HEK293 (cell line): ENCODE data around the gene ABR.

Experiments used
- CTCF ChIA-PET: fragments of 350-600 bp; formaldehyde crosslinking; extraction: SDS; loops from one replicate; lab custom pipeline; 2021; ENCODE audit warnings: antibody characterized with exemption; lab: Yijun Ruan, JAX
- POLR2A ChIA-PET: fragments of 300-600 bp; formaldehyde crosslinking; extraction: SDS; loops from one replicate; lab custom pipeline; 2020; ENCODE audit warnings: antibody characterized with exemption, inconsistent platforms; lab: Yijun Ruan, JAX
- H3K27ac ChIP-seq: fragments of 200-500 bp; sonication (Bioruptor generic); 2 replicates; pipeline ENCODE4 v1.5.1; 2014; ENCODE audit warnings: low read depth, low read length, control low read depth, inconsistent platforms; ENCODE audit errors: extremely low read depth
- H3K36me3 ChIP-seq, 2 experiments: fragments of 200-500 bp in 1 of 2; sonication (Bioruptor generic) in 1 of 2; 1 replicate in 1 of 2; 2 replicates in 1 of 2; pipeline ENCODE4 v1.5.1; 2014 to 2017; ENCODE audit warnings: inconsistent platforms in 2 of 2, low read length in 2 of 2; ENCODE audit not compliant: control insufficient read depth in 2 of 2, insufficient read depth in 1 of 2
- H3K4me1 ChIP-seq: fragments of 200-500 bp; sonication (Bioruptor generic); 2 replicates; pipeline ENCODE4 v1.5.1; 2014; ENCODE audit warnings: mild to moderate bottlenecking, low read length, inconsistent platforms; ENCODE audit not compliant: control insufficient read depth, insufficient read depth
- H3K4me3 ChIP-seq: 2 replicates; pipeline ENCODE4 v1.5.1; 2011; ENCODE audit warnings: low read depth, mild to moderate bottlenecking, control low read depth, low read length, moderate library complexity
- H3K9me3 ChIP-seq: fragments of 200-500 bp; sonication (Bioruptor generic); 2 replicates; pipeline ENCODE4 v1.5.1; 2014; ENCODE audit warnings: low read depth, low read length, inconsistent platforms; ENCODE audit not compliant: control insufficient read depth, insufficient read depth
- KLF1 ChIP-seq: fragments of 450-650 bp; formaldehyde crosslinking; IDR thresholded peaks from 2 replicates; pipeline ENCODE4 v1.5.1; 2016; ENCODE audit warnings: missing biosample characterization, missing genetic modification characterization
- PRDM6 ChIP-seq: fragments of 450-650 bp; formaldehyde crosslinking; IDR thresholded peaks from 2 replicates; pipeline ENCODE4 v1.5.1; 2017; ENCODE audit warnings: missing biosample characterization, missing genetic modification characterization
- TRIM28 ChIP-seq: IDR thresholded peaks from 2 replicates; pipeline ENCODE4 v1.6.1; 2011; ENCODE audit warnings: low read length, control low read depth, borderline replicate concordance
- ZBTB17 ChIP-seq: fragments of 450-650 bp; formaldehyde crosslinking; IDR thresholded peaks from 2 replicates; pipeline ENCODE4 v1.5.1; 2016; ENCODE audit warnings: missing biosample characterization, missing genetic modification characterization
- ZBTB7A ChIP-seq: fragments of 450-650 bp; formaldehyde crosslinking; IDR thresholded peaks from 2 replicates; pipeline ENCODE4 v1.5.1; 2016; ENCODE audit warnings: low read depth, missing biosample characterization, missing genetic modification characterization
- ZFP3 ChIP-seq: fragments of 450-650 bp; formaldehyde crosslinking; IDR thresholded peaks from 2 replicates; pipeline ENCODE4 v1.5.1; 2016; ENCODE audit warnings: low read depth, missing biosample characterization, missing genetic modification characterization
- ZNF138 ChIP-seq: fragments of 450-650 bp; formaldehyde crosslinking; IDR thresholded peaks from 2 replicates; pipeline ENCODE4 v1.5.1; 2016; ENCODE audit warnings: missing biosample characterization, missing genetic modification characterization, borderline replicate concordance
- ZNF274 ChIP-seq, 2 experiments: fragments of 200-500 bp in 1 of 2; fragments of 450-650 bp in 1 of 2; sonication (Bioruptor generic) in 1 of 2; formaldehyde crosslinking in 1 of 2; IDR thresholded peaks; 2 replicates each; pipeline versions ENCODE4 v1.5.1 to v1.6.1; 2014 to 2016; ENCODE audit warnings: borderline replicate concordance in 1 of 2, inconsistent platforms in 1 of 2, low read length in 1 of 2, missing biosample characterization in 1 of 2, missing genetic modification characterization in 1 of 2
- ZNF302 ChIP-seq: fragments of 450-650 bp; formaldehyde crosslinking; IDR thresholded peaks from 2 replicates; pipeline ENCODE4 v1.5.1; 2016; ENCODE audit warnings: missing biosample characterization, missing genetic modification characterization, low read depth
- ZNF366 ChIP-seq: fragments of 450-650 bp; formaldehyde crosslinking; conservative IDR thresholded peaks from 2 replicates; pipeline ENCODE4 v1.5.1; 2016; ENCODE audit warnings: missing biosample characterization, missing genetic modification characterization
- ZNF394 ChIP-seq: fragments of 450-650 bp; formaldehyde crosslinking; IDR thresholded peaks from 2 replicates; pipeline ENCODE4 v1.5.1; 2016; ENCODE audit warnings: missing biosample characterization, missing genetic modification characterization, mild to moderate bottlenecking, moderate library complexity, borderline replicate concordance
- ZNF514 ChIP-seq: fragments of 450-650 bp; formaldehyde crosslinking; IDR thresholded peaks from 2 replicates; pipeline ENCODE4 v1.5.1; 2016; ENCODE audit warnings: missing biosample characterization, missing genetic modification characterization
- ZNF548 ChIP-seq: fragments of 450-650 bp; formaldehyde crosslinking; IDR thresholded peaks from 2 replicates; pipeline ENCODE4 v1.5.1; 2016; ENCODE audit warnings: missing biosample characterization, missing genetic modification characterization
- ZNF555 ChIP-seq: fragments of 450-650 bp; formaldehyde crosslinking; conservative IDR thresholded peaks from 2 replicates; pipeline ENCODE4 v1.5.1; 2017; ENCODE audit warnings: missing biosample characterization, mild to moderate bottlenecking, missing genetic modification characterization, inconsistent platforms
- ZNF580 ChIP-seq: fragments of 450-650 bp; formaldehyde crosslinking; IDR thresholded peaks from 2 replicates; pipeline ENCODE4 v1.5.1; 2016; ENCODE audit warnings: missing biosample characterization, missing genetic modification characterization
- ZNF654 ChIP-seq: fragments of 450-650 bp; formaldehyde crosslinking; IDR thresholded peaks from 2 replicates; pipeline ENCODE4 v1.5.1; 2016; ENCODE audit warnings: low read depth, missing biosample characterization, missing genetic modification characterization
- ZNF658 ChIP-seq: fragments of 450-650 bp; formaldehyde crosslinking; IDR thresholded peaks from 2 replicates; pipeline ENCODE4; 2016; ENCODE audit warnings: missing biosample characterization, missing genetic modification characterization
- ZNF830 ChIP-seq: fragments of 450-650 bp; IDR thresholded peaks from 2 replicates; pipeline ENCODE4 v1.5.0; 2018; ENCODE audit warnings: missing biosample characterization, missing genetic modification characterization, low read depth, mild to moderate bottlenecking, moderate library complexity
- TF ChIP-seq, protein P1 (sequence below): fragments of 450-650 bp; formaldehyde crosslinking; IDR thresholded peaks from 2 replicates; pipeline ENCODE4 v1.5.1; 2016; ENCODE audit warnings: missing biosample characterization, missing genetic modification characterization, borderline replicate concordance

The ABR gene

GRCh38 chr17:983921-984320 is 195.9 kb downstream of the ABR start:
- Histone ChIP-seq H3K4me3 (no peak overlapping the region), H3K9me3 (no peaks in the 10 kb centered on the region), H3K36me3 (no peaks in the 10 kb centered on the region), H3K27ac (no peak overlapping the region), H3K4me1 (no peaks in the 10 kb centered on the region; the same call in 1 of the 2 replicates)
- ChIA-PET CTCF (interaction anchor here (0.6 to 1.8 kb wide), 3 partner anchors 22 to 105 kb away, joined by 3 read pairs; no protein-coding TSS in a partner anchor), POLR2A (interaction anchor here (0.7 kb wide), 1 partner anchor 24 kb away, joined by 4 read pairs; no protein-coding TSS in a partner anchor)
- no peak for TF ChIP-seq ZNF555 (tag by site-specific recombination)
- no peak for TF ChIP-seq ZNF274 (IDR thresholded peaks at IDR 0.05; ENCODE audit: low read length)
- no peak for TF ChIP-seq ZNF274 (tag by site-specific recombination; IDR thresholded peaks at IDR 0.05; ENCODE audit: borderline replicate concordance)
- TF ChIP-seq ZFP3, result no peak
- no peak for TF ChIP-seq ZBTB7A (tag by site-specific recombination)
- no peak for TF ChIP-seq ZNF658 (tag by site-specific recombination)
- no peak for TF ChIP-seq ZNF654
- TF ChIP-seq, protein P1, sequence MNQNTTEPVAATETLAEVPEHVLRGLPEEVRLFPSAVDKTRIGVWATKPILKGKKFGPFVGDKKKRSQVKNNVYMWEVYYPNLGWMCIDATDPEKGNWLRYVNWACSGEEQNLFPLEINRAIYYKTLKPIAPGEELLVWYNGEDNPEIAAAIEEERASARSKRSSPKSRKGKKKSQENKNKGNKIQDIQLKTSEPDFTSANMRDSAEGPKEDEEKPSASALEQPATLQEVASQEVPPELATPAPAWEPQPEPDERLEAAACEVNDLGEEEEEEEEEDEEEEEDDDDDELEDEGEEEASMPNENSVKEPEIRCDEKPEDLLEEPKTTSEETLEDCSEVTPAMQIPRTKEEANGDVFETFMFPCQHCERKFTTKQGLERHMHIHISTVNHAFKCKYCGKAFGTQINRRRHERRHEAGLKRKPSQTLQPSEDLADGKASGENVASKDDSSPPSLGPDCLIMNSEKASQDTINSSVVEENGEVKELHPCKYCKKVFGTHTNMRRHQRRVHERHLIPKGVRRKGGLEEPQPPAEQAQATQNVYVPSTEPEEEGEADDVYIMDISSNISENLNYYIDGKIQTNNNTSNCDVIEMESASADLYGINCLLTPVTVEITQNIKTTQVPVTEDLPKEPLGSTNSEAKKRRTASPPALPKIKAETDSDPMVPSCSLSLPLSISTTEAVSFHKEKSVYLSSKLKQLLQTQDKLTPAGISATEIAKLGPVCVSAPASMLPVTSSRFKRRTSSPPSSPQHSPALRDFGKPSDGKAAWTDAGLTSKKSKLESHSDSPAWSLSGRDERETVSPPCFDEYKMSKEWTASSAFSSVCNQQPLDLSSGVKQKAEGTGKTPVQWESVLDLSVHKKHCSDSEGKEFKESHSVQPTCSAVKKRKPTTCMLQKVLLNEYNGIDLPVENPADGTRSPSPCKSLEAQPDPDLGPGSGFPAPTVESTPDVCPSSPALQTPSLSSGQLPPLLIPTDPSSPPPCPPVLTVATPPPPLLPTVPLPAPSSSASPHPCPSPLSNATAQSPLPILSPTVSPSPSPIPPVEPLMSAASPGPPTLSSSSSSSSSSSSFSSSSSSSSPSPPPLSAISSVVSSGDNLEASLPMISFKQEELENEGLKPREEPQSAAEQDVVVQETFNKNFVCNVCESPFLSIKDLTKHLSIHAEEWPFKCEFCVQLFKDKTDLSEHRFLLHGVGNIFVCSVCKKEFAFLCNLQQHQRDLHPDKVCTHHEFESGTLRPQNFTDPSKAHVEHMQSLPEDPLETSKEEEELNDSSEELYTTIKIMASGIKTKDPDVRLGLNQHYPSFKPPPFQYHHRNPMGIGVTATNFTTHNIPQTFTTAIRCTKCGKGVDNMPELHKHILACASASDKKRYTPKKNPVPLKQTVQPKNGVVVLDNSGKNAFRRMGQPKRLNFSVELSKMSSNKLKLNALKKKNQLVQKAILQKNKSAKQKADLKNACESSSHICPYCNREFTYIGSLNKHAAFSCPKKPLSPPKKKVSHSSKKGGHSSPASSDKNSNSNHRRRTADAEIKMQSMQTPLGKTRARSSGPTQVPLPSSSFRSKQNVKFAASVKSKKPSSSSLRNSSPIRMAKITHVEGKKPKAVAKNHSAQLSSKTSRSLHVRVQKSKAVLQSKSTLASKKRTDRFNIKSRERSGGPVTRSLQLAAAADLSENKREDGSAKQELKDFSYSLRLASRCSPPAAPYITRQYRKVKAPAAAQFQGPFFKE (tag by site-specific recombination), result no peak
- TF ChIP-seq ZNF514, result no peak

- Histone ChIP-seq H3K36me3 (no peaks in the 10 kb centered on the region), H3K27ac (no peak overlapping the region), H3K9me3 (no peaks in the 10 kb centered on the region), H3K4me1 (peaks cover 9% of the 10 kb centered on the region; the same call in 1 of the 2 replicates), H3K4me3 (no peak overlapping the region)
- ChIA-PET CTCF (interaction anchor here (0.6 to 5.2 kb wide), 54 partner anchors 9 to 816 kb away, joined by 3 to 173 read pairs (median 5); partner anchors contain the start of genes GLOD4, MRM3 and TIMM22), POLR2A (interaction anchor here (0.9 to 2.7 kb wide), 10 partner anchors 15 to 569 kb away, joined by 3 to 33 read pairs (median 9); partner anchors contain the start of genes GLOD4, MRM3 and TIMM22)
- 0 out of 2 replicates have a peak, but pooled peaks have one; percentile 0 for TF ChIP-seq ZNF366 (tag by site-specific recombination)
- no peak for TF ChIP-seq ZNF548 (tag by site-specific recombination)
- TF ChIP-seq TRIM28, result no peak
- TF ChIP-seq ZNF830 (tag by site-specific recombination), result no peak
Observed at GRCh38 chr17:981292-981658, 198.5 kb downstream of the ABR start.

DNA sequence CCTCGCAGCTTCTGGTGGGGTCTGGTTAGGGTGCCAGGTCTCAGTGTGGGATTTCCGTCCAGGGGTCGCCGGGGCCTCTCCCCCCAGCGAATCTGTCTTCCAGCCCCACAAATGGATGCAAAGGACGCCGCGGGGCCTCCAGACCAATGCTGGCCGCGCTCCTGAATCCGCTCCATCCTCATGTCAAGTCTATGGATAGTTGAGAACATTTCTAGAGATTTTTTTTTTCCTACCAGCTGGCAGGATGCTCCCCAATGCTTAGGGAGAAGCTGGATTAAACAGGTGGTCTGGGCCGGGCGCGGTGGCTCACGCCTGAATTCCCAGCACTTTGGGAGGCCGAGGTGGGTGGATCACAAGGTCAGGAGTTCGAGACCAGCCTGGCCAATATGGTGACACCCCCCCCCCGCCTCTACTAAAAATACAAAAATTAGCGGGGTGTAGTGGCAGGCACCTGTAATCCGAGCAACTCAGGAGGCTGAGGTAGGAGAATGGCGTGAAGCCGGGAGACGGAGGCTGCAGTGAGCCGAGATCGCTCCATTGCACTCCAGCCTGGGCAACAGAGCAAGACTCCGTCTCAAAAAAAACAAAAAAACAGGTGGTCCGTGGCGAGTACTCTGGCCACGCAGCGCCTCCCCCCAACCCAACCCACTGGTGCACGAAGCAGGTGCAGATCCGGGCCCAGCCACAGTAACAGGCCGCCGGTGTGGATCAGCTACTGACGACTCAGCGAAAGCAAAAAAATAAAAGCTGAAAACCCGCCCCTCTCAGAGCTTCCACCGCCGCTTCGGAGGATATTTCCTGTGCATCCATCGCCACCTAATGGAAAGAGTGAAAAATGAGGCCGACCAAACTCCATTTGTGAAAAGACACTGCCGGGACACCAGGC is 199.1 kb downstream of the ABR start:
- Histone ChIP-seq H3K4me3 (no peak overlapping the region), H3K27ac (peak overlapping the region; percentile 58; the same call in 1 of the 2 replicates), H3K4me1 (peaks cover 9% of the 10 kb centered on the region; the same call in 1 of the 2 replicates), H3K36me3 (no peaks in the 10 kb centered on the region), H3K9me3 (no peaks in the 10 kb centered on the region)
- ChIA-PET POLR2A (interaction anchor here (0.6 to 3.4 kb wide), 23 partner anchors 15 to 837 kb away, joined by 3 to 33 read pairs (median 6); partner anchors contain the start of genes GLOD4, MRM3, TIMM22 and VPS53), CTCF (interaction anchor here (0.6 to 5.2 kb wide), 68 partner anchors 9 to 815 kb away, joined by 3 to 173 read pairs (median 4); partner anchors contain the start of genes GEMIN4, GLOD4, MRM3 and TIMM22)
- TF ChIP-seq ZBTB17 (tag by site-specific recombination) (peak; percentile 54; the same call in 1 of the 2 replicates), ZNF302 (tag by site-specific recombination) (no peak), KLF1 (tag by site-specific recombination) (0 out of 2 replicates have a peak, but pooled peaks have one; percentile 12), ZNF138 (tag by site-specific recombination) (no peak), PRDM6 (no peak), ZNF580 (tag by site-specific recombination) (0 out of 2 replicates have a peak, but pooled peaks have one; percentile 48), ZNF394 (tag by site-specific recombination) (no peak), ZNF654 (peak; percentile 98)
